ENCODE results near the gene JAG1. TPM values are rescaled to one million over a fixed set of nuclear protein-coding genes. Genes with fewer than 3 reads are reported as not detected.

The JAG1 gene
- total and polyA plus RNA-seq, 9 of the 15 experiments (the other 6 are each of a cell fraction or from before 2014, with no cell fraction given): 0.04 to 0.40 (median 0.07) TPM

DNA sequence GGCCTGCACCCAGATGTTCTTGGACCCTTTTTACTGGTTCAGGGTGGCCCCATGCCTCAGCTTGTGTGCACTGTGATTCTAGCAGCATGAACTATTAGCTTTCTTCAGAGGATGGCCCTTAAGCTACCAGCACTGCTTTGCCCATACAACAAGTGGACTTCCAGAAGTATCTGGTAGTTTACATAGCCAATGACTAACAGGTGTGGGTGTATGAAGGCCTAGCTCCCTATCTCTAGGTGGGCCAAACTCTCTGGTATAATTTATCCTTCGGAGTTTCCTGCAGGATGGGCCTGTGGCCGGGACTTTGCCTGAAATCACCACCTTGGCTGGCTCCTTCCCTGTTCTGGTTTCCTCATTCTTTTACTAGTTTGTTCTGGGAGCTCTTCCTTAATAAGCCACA is 26.1 kb upstream of the JAG1 start:
- Histone ChIP-seq H3K4me2 (ENCODE audit: insufficient read depth, low read length) (no peak overlapping the region), H3K9me3 (replicated peaks; ENCODE audit: control insufficient read depth, insufficient read depth, low read depth, low read length) (no peaks in the 10 kb centered on the region), H3K9me1 (ENCODE audit: control insufficient read depth, insufficient read depth, low read length) (no peaks in the 10 kb centered on the region), H3K9ac (ENCODE audit: insufficient read depth in 1 of 2, low read depth in 2 of 2, low read length in 2 of 2) (no peak overlapping the region), H3K36me3 (ENCODE audit: control insufficient read depth, insufficient read depth, low read length) (no peaks in the 10 kb centered on the region), H3K27ac (ENCODE audit: extremely low read depth, low read depth, low read length) (no peak overlapping the region), H2AFZ (ENCODE audit: low read depth, low read length) (no peak overlapping the region), H3K4me3 (no peak overlapping the region), H4K20me1 (replicated peaks; ENCODE audit: control insufficient read depth, insufficient read depth, low read length) (no peaks in the 10 kb centered on the region), H3K27me3 (ENCODE audit: control insufficient read depth in 2 of 2, insufficient read depth in 2 of 2, low read length in 2 of 2) (no peaks in the 10 kb centered on the region), H3K79me2 (ENCODE audit: control insufficient read depth, insufficient read depth, low read length) (no peaks in the 10 kb centered on the region), H3K4me1 (replicated peaks in 1 of 2; ENCODE audit: control insufficient read depth in 2 of 2, insufficient read depth in 2 of 2, low read length in 2 of 2) (no peaks in the 10 kb centered on the region)
- BruUV-seq (replicated peaks): no TSS peak
- intact Hi-C loops (cut with micrococcal nuclease) (no loop called here), in situ Hi-C loops (cut with MboI) (no loop called here)
- WGBS (ENCODE audit: insufficient coverage, low coverage, missing lambda C conversion rate): 4% methylated on average over 2 of the region's 2 CpGs
- ATAC-seq: no peak
- no peak for TF ChIP-seq NONO (IDR thresholded peaks at IDR 0.05; ENCODE audit: low read depth in 2 of 2, low read length in 1 of 2)
- no peak for TF ChIP-seq TBP (optimal IDR thresholded peaks at IDR 0.05; ENCODE audit: low read depth, low read length)
- TF ChIP-seq IRF2 (CRISPR knock-in tag; IDR thresholded peaks at IDR 0.05): no peak
- TF ChIP-seq CBFA2T3 (IDR thresholded peaks at IDR 0.05): no peak
- TF ChIP-seq CHCHD3 (CRISPR knock-in tag; IDR thresholded peaks at IDR 0.05): no peak
- TF ChIP-seq THRA (IDR thresholded peaks at IDR 0.05): no peak
- TF ChIP-seq ZKSCAN1 (IDR thresholded peaks at IDR 0.05; ENCODE audit: low read depth, low read length): no peak
- TF ChIP-seq, protein P1, sequence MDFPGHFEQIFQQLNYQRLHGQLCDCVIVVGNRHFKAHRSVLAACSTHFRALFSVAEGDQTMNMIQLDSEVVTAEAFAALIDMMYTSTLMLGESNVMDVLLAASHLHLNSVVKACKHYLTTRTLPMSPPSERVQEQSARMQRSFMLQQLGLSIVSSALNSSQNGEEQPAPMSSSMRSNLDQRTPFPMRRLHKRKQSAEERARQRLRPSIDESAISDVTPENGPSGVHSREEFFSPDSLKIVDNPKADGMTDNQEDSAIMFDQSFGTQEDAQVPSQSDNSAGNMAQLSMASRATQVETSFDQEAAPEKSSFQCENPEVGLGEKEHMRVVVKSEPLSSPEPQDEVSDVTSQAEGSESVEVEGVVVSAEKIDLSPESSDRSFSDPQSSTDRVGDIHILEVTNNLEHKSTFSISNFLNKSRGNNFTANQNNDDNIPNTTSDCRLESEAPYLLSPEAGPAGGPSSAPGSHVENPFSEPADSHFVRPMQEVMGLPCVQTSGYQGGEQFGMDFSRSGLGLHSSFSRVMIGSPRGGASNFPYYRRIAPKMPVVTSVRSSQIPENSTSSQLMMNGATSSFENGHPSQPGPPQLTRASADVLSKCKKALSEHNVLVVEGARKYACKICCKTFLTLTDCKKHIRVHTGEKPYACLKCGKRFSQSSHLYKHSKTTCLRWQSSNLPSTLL (IDR thresholded peaks at IDR 0.05): no peak
- TF ChIP-seq NELFE (IDR thresholded peaks at IDR 0.05; ENCODE audit: insufficient read depth, insufficient read length): no peak
- TF ChIP-seq GTF2A2 (tag; IDR thresholded peaks at IDR 0.05): no peak
- no peak for TF ChIP-seq POLR2H (tag; IDR thresholded peaks at IDR 0.05; ENCODE audit: low read depth)
- TF ChIP-seq STAT6 (CRISPR knock-in tag; IDR thresholded peaks at IDR 0.05): no peak
- TF ChIP-seq SUPT5H (IDR thresholded peaks at IDR 0.05): no peak
- TF ChIP-seq GATAD2A (IDR thresholded peaks at IDR 0.05): no peak
- TF ChIP-seq RBM17 (IDR thresholded peaks at IDR 0.05; ENCODE audit: borderline replicate concordance, low read depth, low read length): no peak
- no peak for TF ChIP-seq ZNF586 (CRISPR knock-in tag; conservative IDR thresholded peaks at IDR 0.05)
- no peak for TF ChIP-seq STAT5B (CRISPR knock-in tag; IDR thresholded peaks at IDR 0.05)
- no peak for TF ChIP-seq FIP1L1 (IDR thresholded peaks at IDR 0.05; ENCODE audit: low read depth, low read length, poor library complexity, severe bottlenecking)
- TF ChIP-seq CBFB (CRISPR knock-in tag; IDR thresholded peaks at IDR 0.05): no peak
- ChIA-PET CTCF (ENCODE audit: low intra/inter-chr PET ratio) (no interaction called here), POLR2A (no interaction called here)
- no peak for DNase-seq (ENCODE audit: extremely low read depth in 1 of 4, low spot score in 3 of 4)
- no peak for FAIRE-seq

All from K562 (cell line).